Common myeloid progenitor, CD34-positive (primary cell): ENCODE data around the gene PDE4DIP.
"Not testable (repeated sequence)": the region's sequence is repeated elsewhere in the genome, so short reads cannot be mapped to it uniquely, and the experiment has no call there.

Experiments
- CTCF ChIA-PET: fragments of 350-600 bp; sonication (Branson Sonifier 250); formaldehyde crosslinking; loops from one replicate; lab custom pipeline; 2021; ENCODE audit warnings: antibody characterized with exemption; lab: Charles Lee
- POLR2A ChIA-PET: fragments of 350-600 bp; sonication (Branson Sonifier 250); formaldehyde crosslinking; loops from one replicate; lab custom pipeline; 2021; ENCODE audit warnings: antibody characterized with exemption; lab: Charles Lee
- DNase-seq, 3 donors: peaks; one replicate each; pipeline versions ENCODE4 v3.0.0 to v3.0.0-alpha.2; 2013
- H3K27ac ChIP-seq, 2 experiments: 1 replicate in 1 of 2; 2 replicates in 1 of 2; pipeline ENCODE4 v1.7.0; 2013; ENCODE audit warnings: inconsistent platforms in 2 of 2, low read length in 2 of 2, mild to moderate bottlenecking in 2 of 2, low read depth in 1 of 2, moderate library complexity in 1 of 2; ENCODE audit not compliant: severe bottlenecking in 2 of 2, insufficient read depth in 1 of 2, poor library complexity in 1 of 2
- H3K27me3 ChIP-seq, 5 experiments: replicated peaks in 2 of 5; 1 replicate in 3 of 5; 2 replicates in 2 of 5; pipeline versions ENCODE4 v1.6.1 to v1.7.0; 2013; ENCODE audit warnings: low read length in 4 of 5, mild to moderate bottlenecking in 2 of 5, moderate library complexity in 2 of 5, inconsistent platforms in 1 of 5; ENCODE audit not compliant: insufficient read depth in 5 of 5, control insufficient read depth in 4 of 5
- H3K36me3 ChIP-seq, 4 experiments: 1 replicate in 2 of 4; 2 replicates in 2 of 4; pipeline versions ENCODE4 v1.6.1 to v1.7.0; 2013; ENCODE audit warnings: low read length in 3 of 4, control low read depth in 1 of 4, mild to moderate bottlenecking in 1 of 4; ENCODE audit not compliant: control insufficient read depth in 4 of 4, insufficient read depth in 4 of 4
- H3K4me1 ChIP-seq, 4 experiments: 1 replicate in 3 of 4; 2 replicates in 1 of 4; pipeline versions ENCODE4 v1.6.1 to v1.7.1; 2013; ENCODE audit warnings: low read length in 3 of 4, mild to moderate bottlenecking in 3 of 4, control low read depth in 1 of 4, inconsistent platforms in 1 of 4, moderate library complexity in 1 of 4; ENCODE audit not compliant: control insufficient read depth in 4 of 4, insufficient read depth in 4 of 4; ENCODE audit errors: control extremely low read depth in 1 of 4
- H3K4me3 ChIP-seq, 7 experiments: 1 replicate in 4 of 7; 2 replicates in 3 of 7; pipeline versions ENCODE4 v1.5.1 to v1.7.0; 2013; ENCODE audit warnings: mild to moderate bottlenecking in 7 of 7, low read length in 6 of 7, moderate library complexity in 6 of 7, inconsistent platforms in 2 of 7, low read depth in 2 of 7, control low read depth in 1 of 7; ENCODE audit not compliant: insufficient read depth in 4 of 7, control insufficient read depth in 1 of 7; ENCODE audit errors: extremely low read depth in 1 of 7
- H3K9me3 ChIP-seq, 5 experiments: 1 replicate in 4 of 5; 2 replicates in 1 of 5; pipeline versions ENCODE4 v1.6.1 to v1.7.1; 2013; ENCODE audit warnings: low read length in 4 of 5, mild to moderate bottlenecking in 2 of 5, inconsistent platforms in 1 of 5, low read depth in 1 of 5, moderate library complexity in 1 of 5; ENCODE audit not compliant: control insufficient read depth in 4 of 5, insufficient read depth in 2 of 5; ENCODE audit errors: control extremely low read depth in 1 of 5
- WGBS: methylation state at CpG from one replicate; pipeline ENCODE4 v1.1.5; 2013; ENCODE audit not compliant: insufficient coverage; 5-methylcytosine and 5-hydroxymethylcytosine counted together

The PDE4DIP gene

GRCh38 chr1:148889267-148890074 is 45.2 kb downstream of the PDE4DIP start:
- POLR2A ChIA-PET, CTCF ChIA-PET, DNase-seq, H3K27me3 ChIP-seq, H3K9me3 ChIP-seq, H3K4me1 ChIP-seq, H3K4me3 ChIP-seq, H3K27ac ChIP-seq, H3K36me3 ChIP-seq: not testable (repeated sequence)
- no CpG with 5 or more reads among the region's 28 CpGs for WGBS

GRCh38 chr1:148890075-148890568 is 45.9 kb downstream of the PDE4DIP start:
- H3K27me3 ChIP-seq, CTCF ChIA-PET, POLR2A ChIA-PET, H3K36me3 ChIP-seq, H3K4me3 ChIP-seq, H3K9me3 ChIP-seq, DNase-seq, H3K4me1 ChIP-seq, H3K27ac ChIP-seq: not testable (repeated sequence)
- WGBS, result no CpG with 5 or more reads among the region's 4 CpGs

- no CpG with 5 or more reads among the region's 5 CpGs for WGBS
- H3K4me3 ChIP-seq, H3K9me3 ChIP-seq, POLR2A ChIA-PET, CTCF ChIA-PET, H3K36me3 ChIP-seq, H3K27ac ChIP-seq, DNase-seq, H3K4me1 ChIP-seq, H3K27me3 ChIP-seq: not testable (repeated sequence)
Observed at GRCh38 chr1:148894360-148895352, 50.4 kb downstream of the PDE4DIP start.

- H3K4me3 ChIP-seq, H3K4me1 ChIP-seq, DNase-seq, H3K27ac ChIP-seq, CTCF ChIA-PET, H3K36me3 ChIP-seq, POLR2A ChIA-PET, H3K27me3 ChIP-seq, H3K9me3 ChIP-seq: not testable (repeated sequence)
- no CpG with 5 or more reads among the region's 5 CpGs for WGBS
Observed at GRCh38 chr1:148900026-148900425, 55.8 kb downstream of the PDE4DIP start.

- POLR2A ChIA-PET, H3K27me3 ChIP-seq, H3K36me3 ChIP-seq, DNase-seq, H3K9me3 ChIP-seq, H3K27ac ChIP-seq, H3K4me1 ChIP-seq, H3K4me3 ChIP-seq, CTCF ChIA-PET: not testable (repeated sequence)
- WGBS, result no CpG with 5 or more reads among the region's 3 CpGs
Observed at GRCh38 chr1:148900691-148901090, 56.5 kb downstream of the PDE4DIP start.

- H3K27ac ChIP-seq, DNase-seq, H3K9me3 ChIP-seq, H3K4me1 ChIP-seq, POLR2A ChIA-PET, H3K27me3 ChIP-seq, H3K36me3 ChIP-seq, H3K4me3 ChIP-seq, CTCF ChIA-PET: not testable (repeated sequence)
- WGBS, result no CpG with 5 or more reads among the region's 9 CpGs
Observed at GRCh38 chr1:148901150-148901952, 57.1 kb downstream of the PDE4DIP start.
